ENCODE measurements around the gene SERPINF2. TPM values are rescaled to one million over a fixed set of nuclear protein-coding genes. Genes with fewer than 3 reads are reported as not detected.

SERPINF2 gene
- polyA plus RNA-seq, 1 donor (not counting 4 experiments of a cell fraction or from before 2014, with no cell fraction given): 0.96 TPM

- H3K9ac ChIP-seq (ENCODE audit: control insufficient read depth, extremely low read depth, insufficient read depth, low read length): no peak overlapping the region
- no peaks in the 10 kb centered on the region for H3K9me1 ChIP-seq (ENCODE audit: control insufficient read depth, extremely low read depth, insufficient read depth, low read length)
- H3K27me3 ChIP-seq (ENCODE audit: control insufficient read depth, extremely low read depth, insufficient read depth, low read length): no peaks in the 10 kb centered on the region
- no peak overlapping the region for H3K4me3 ChIP-seq (ENCODE audit: control insufficient read depth in 2 of 3, extremely low read depth in 1 of 3, insufficient read depth in 2 of 3, low read depth in 1 of 3, low read length in 3 of 3)
- no peaks in the 10 kb centered on the region for H3K79me2 ChIP-seq (ENCODE audit: control insufficient read depth, insufficient read depth, low read length)
- no peak overlapping the region for H3K27ac ChIP-seq (ENCODE audit: control insufficient read depth, insufficient read depth, low read length)
- no peak overlapping the region for H2AFZ ChIP-seq (ENCODE audit: control insufficient read depth, low read length)
- FAIRE-seq (no peak), DNase-seq (ENCODE audit: low read depth, low spot score) (no peak)
- no peaks in the 10 kb centered on the region for H4K20me1 ChIP-seq (ENCODE audit: control insufficient read depth, extremely low read depth, insufficient read depth, low read length)
- H3K36me3 ChIP-seq (ENCODE audit: control insufficient read depth in 2 of 2, extremely low read depth in 1 of 2, insufficient read depth in 2 of 2, low read length in 2 of 2): peaks cover 0 to 1% of the 10 kb centered on the region in 2 experiments
- dilution Hi-C loops (cut with MboI; ENCODE audit: extremely low pct_ligation_motif_present, low sequenced_read_pairs): no loop called here
- TF ChIP-seq CTCF (optimal IDR thresholded peaks at IDR 0.05 in 1 of 3, IDR thresholded peaks at IDR 0.05 in 1 of 3, conservative IDR thresholded peaks at IDR 0.05 in 1 of 3; ENCODE audit: extremely low read depth in 1 of 3, insufficient read depth in 2 of 3, low read length in 3 of 3): no peak
- no peak for TF ChIP-seq EZH2 (IDR thresholded peaks at IDR 0.05; ENCODE audit: low read length)
- H3K4me2 ChIP-seq (ENCODE audit: control insufficient read depth, extremely low read depth, insufficient read depth, low read depth, low read length): no peak overlapping the region
- no peaks in the 10 kb centered on the region for H3K9me3 ChIP-seq (ENCODE audit: control insufficient read depth, low read depth, low read length)
- no peaks in the 10 kb centered on the region for H3K4me1 ChIP-seq (ENCODE audit: control insufficient read depth, extremely low read depth, insufficient read depth, low read length)
Observed at GRCh38 chr17:1703063-1703462, 39.6 kb upstream of the SERPINF2 start.

GRCh38 chr17:1705004-1705403, 37.7 kb upstream of the SERPINF2 start:
- Histone ChIP-seq H3K27me3 (ENCODE audit: control insufficient read depth, extremely low read depth, insufficient read depth, low read length) (no peaks in the 10 kb centered on the region), H3K9ac (ENCODE audit: control insufficient read depth, extremely low read depth, insufficient read depth, low read length) (no peak overlapping the region), H3K9me3 (ENCODE audit: control insufficient read depth, low read depth, low read length) (no peaks in the 10 kb centered on the region), H3K4me1 (ENCODE audit: control insufficient read depth, extremely low read depth, insufficient read depth, low read length) (no peaks in the 10 kb centered on the region), H3K4me3 (ENCODE audit: control insufficient read depth in 2 of 3, extremely low read depth in 1 of 3, insufficient read depth in 2 of 3, low read depth in 1 of 3, low read length in 3 of 3) (no peak overlapping the region), H2AFZ (ENCODE audit: control insufficient read depth, low read length) (no peak overlapping the region), H4K20me1 (ENCODE audit: control insufficient read depth, extremely low read depth, insufficient read depth, low read length) (no peaks in the 10 kb centered on the region), H3K27ac (ENCODE audit: control insufficient read depth, insufficient read depth, low read length) (no peak overlapping the region), H3K36me3 (ENCODE audit: control insufficient read depth in 2 of 2, extremely low read depth in 1 of 2, insufficient read depth in 2 of 2, low read length in 2 of 2) (peaks cover 0 to 1% of the 10 kb centered on the region in 2 experiments), H3K4me2 (ENCODE audit: control insufficient read depth, extremely low read depth, insufficient read depth, low read depth, low read length) (no peak overlapping the region), H3K79me2 (ENCODE audit: control insufficient read depth, insufficient read depth, low read length) (no peaks in the 10 kb centered on the region), H3K9me1 (ENCODE audit: control insufficient read depth, extremely low read depth, insufficient read depth, low read length) (no peaks in the 10 kb centered on the region)
- FAIRE-seq (no peak), DNase-seq (ENCODE audit: low read depth, low spot score) (no peak)
- dilution Hi-C loops (cut with MboI; ENCODE audit: extremely low pct_ligation_motif_present, low sequenced_read_pairs): no loop called here
- TF ChIP-seq CTCF (optimal IDR thresholded peaks at IDR 0.05 in 1 of 3, IDR thresholded peaks at IDR 0.05 in 1 of 3, conservative IDR thresholded peaks at IDR 0.05 in 1 of 3; ENCODE audit: extremely low read depth in 1 of 3, insufficient read depth in 2 of 3, low read length in 3 of 3) (no peak), EZH2 (IDR thresholded peaks at IDR 0.05; ENCODE audit: low read length) (no peak)
